Esophagus squamous epithelium (tissue), 4 donors: ENCODE results near the gene PLA2G2C.

Experiments used
- POLR2A ChIP-seq, 4 donors: fragments of 450-650 bp; IDR thresholded peaks; one replicate each; pipeline ENCODE4 v1.6.1; 2017; ENCODE audit warnings: antibody characterized with exemption in 4 of 4, mild to moderate bottlenecking in 4 of 4, moderate library complexity in 3 of 4
- TF ChIP-seq, protein P1 (sequence below), 6 experiments: fragments of 450-650 bp in 4 of 6; fragments of 200-600 bp in 2 of 6; sonication (generic) in 2 of 6; IDR thresholded peaks; one replicate each; pipeline ENCODE4 v1.5.1; 2016 to 2019; ENCODE audit warnings: antibody characterized with exemption in 6 of 6, mild to moderate bottlenecking in 4 of 6, moderate library complexity in 4 of 6

DNA sequence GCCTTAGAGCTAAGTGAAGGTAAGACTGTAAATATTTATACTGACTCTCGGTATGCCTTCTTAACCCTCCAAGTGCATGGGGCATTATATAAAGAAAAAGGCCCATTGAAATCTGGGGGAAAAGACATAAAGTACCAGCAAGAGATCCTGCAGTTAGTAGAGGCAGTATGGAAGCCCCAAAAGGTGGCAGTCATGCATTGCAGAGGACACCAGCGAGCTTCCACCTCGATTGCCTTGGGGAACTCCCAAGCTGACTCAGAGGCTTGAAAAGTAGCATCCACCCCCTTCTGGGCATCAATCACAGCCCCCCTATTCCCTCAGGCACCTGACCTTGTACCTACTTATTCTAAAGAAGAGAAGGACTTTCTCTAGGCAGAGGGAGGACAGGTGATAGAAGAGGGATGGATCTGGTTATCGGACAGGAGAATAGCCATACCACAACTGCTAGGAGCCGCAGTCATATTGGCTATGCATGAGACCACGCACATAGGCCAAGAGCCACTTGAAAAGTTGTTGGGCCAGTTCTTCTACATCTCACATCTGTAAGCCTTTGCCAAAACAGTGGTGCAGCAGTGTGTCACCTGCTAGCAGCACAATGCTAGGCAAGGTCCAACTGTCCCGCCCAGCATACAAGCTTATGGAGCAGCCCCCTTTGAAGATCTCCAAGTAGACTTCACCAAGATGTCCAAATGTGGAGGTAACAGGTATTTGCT lies 27.8 kb downstream of the PLA2G2C start:
- TF ChIP-seq, protein P1, sequence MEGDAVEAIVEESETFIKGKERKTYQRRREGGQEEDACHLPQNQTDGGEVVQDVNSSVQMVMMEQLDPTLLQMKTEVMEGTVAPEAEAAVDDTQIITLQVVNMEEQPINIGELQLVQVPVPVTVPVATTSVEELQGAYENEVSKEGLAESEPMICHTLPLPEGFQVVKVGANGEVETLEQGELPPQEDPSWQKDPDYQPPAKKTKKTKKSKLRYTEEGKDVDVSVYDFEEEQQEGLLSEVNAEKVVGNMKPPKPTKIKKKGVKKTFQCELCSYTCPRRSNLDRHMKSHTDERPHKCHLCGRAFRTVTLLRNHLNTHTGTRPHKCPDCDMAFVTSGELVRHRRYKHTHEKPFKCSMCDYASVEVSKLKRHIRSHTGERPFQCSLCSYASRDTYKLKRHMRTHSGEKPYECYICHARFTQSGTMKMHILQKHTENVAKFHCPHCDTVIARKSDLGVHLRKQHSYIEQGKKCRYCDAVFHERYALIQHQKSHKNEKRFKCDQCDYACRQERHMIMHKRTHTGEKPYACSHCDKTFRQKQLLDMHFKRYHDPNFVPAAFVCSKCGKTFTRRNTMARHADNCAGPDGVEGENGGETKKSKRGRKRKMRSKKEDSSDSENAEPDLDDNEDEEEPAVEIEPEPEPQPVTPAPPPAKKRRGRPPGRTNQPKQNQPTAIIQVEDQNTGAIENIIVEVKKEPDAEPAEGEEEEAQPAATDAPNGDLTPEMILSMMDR (IDR thresholded peaks at IDR 0.05) = no peak
- no peak for TF ChIP-seq POLR2A (IDR thresholded peaks at IDR 0.05)
